ENCODE data around the gene SLFNL1. TPM values are rescaled to one million over a fixed set of nuclear protein-coding genes. Genes with fewer than 3 reads are reported as not detected.

The SLFNL1 gene
- total and polyA plus RNA-seq, 2 donors (not counting 1 experiment from before 2014, with no cell fraction given), result 0.01 to 0.66 TPM

DNA sequence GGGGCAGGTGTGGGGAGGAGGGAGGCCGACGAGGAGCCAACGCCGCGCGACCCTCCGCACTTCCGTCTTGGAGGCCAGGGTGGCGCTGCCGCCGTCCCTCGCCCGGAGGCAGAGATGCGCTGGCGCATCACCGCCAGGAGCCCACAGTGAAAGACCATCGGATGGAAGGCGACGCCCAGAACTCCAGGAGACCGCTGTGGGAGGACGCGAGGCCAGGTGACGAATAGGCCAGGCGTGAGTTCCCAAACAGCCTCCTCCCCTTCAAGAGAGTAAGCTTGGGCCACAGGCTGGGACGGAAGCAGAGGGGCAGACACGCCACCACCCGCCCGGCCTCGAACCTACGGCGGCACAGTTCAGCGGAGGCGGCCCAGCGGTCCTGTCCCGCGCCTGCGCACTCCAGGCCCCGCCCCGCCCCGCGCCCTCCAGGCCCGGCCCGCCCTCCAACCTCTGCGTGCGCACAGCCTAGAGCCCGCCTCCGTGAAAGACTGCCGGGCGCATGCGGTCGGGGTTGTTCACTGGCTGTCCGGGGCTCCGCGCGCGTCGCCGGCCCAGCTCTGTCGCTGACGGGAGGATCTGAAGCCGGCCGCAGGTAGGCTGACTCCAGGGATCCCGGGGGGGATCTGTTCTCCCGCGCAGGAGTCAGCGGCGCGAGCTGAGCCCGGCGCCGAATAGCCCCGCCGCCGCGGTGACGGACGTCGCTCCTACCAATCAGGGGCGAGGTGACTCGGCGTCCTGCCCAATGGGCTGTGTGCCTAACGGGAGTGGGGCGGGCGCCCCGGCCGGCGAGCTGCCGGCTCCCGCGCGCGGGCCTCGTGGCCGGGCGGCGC is 42.1 kb downstream of the SLFNL1 start, which contains the start of gene CTPS1:
Gene CTPS1, plus strand, starts transcription at position 456 of the 827 bp plus-strand sequence. CDS start 3,595 bp downstream, outside the sequence.
- peak; percentile 89 to 92 for DNase-seq (ENCODE audit: low read depth in 2 of 2)
- Histone ChIP-seq H3K4me3 (replicated peaks in 1 of 4; ENCODE audit: control extremely low read depth in 1 of 4, insufficient read depth in 1 of 4, low read depth in 3 of 4, low read length in 4 of 4) (peak within 1 kb of the TSS; percentile 55 to 83 (median 66)), H3K4me2 (ENCODE audit: extremely low read depth, insufficient read depth, low read length) (peak within 1 kb of the TSS; percentile 98), H3K27me3 (ENCODE audit: control insufficient read depth, insufficient read depth, low read length) (no peaks in the 10 kb centered on the region), H3K4me1 (ENCODE audit: control insufficient read depth, extremely low read depth, insufficient read depth, low read length) (peaks cover 14% of the 10 kb centered on the region), H3K27ac (ENCODE audit: insufficient read depth, low read length) (peak within 1 kb of the TSS; percentile 75), H3K79me2 (ENCODE audit: control insufficient read depth, insufficient read depth, low read length) (peaks cover 40% of the 10 kb centered on the region), H3K9ac (ENCODE audit: insufficient read depth, low read length) (peak within 1 kb of the TSS; percentile 82), H4K20me1 (ENCODE audit: control insufficient read depth, extremely low read depth, insufficient read depth, low read length) (no peaks in the 10 kb centered on the region), H3K9me3 (ENCODE audit: control insufficient read depth, insufficient read depth, low read depth, low read length) (no peaks in the 10 kb centered on the region), H3K36me3 (ENCODE audit: control insufficient read depth, insufficient read depth, low read length) (no peaks in the 10 kb centered on the region), H2AFZ (ENCODE audit: low read length) (peak within 1 kb of the TSS; percentile 86)
- TF ChIP-seq EZH2 (IDR thresholded peaks at IDR 0.05; ENCODE audit: low read length, missing control alignments), result no peak
- TF ChIP-seq, protein P1, sequence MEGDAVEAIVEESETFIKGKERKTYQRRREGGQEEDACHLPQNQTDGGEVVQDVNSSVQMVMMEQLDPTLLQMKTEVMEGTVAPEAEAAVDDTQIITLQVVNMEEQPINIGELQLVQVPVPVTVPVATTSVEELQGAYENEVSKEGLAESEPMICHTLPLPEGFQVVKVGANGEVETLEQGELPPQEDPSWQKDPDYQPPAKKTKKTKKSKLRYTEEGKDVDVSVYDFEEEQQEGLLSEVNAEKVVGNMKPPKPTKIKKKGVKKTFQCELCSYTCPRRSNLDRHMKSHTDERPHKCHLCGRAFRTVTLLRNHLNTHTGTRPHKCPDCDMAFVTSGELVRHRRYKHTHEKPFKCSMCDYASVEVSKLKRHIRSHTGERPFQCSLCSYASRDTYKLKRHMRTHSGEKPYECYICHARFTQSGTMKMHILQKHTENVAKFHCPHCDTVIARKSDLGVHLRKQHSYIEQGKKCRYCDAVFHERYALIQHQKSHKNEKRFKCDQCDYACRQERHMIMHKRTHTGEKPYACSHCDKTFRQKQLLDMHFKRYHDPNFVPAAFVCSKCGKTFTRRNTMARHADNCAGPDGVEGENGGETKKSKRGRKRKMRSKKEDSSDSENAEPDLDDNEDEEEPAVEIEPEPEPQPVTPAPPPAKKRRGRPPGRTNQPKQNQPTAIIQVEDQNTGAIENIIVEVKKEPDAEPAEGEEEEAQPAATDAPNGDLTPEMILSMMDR (conservative IDR thresholded peaks at IDR 0.05 in 1 of 2, IDR thresholded peaks at IDR 0.05 in 1 of 2; ENCODE audit: low read depth in 1 of 2, low read length in 2 of 2), result peak in 1 of 2 donors; percentile 22

DNA sequence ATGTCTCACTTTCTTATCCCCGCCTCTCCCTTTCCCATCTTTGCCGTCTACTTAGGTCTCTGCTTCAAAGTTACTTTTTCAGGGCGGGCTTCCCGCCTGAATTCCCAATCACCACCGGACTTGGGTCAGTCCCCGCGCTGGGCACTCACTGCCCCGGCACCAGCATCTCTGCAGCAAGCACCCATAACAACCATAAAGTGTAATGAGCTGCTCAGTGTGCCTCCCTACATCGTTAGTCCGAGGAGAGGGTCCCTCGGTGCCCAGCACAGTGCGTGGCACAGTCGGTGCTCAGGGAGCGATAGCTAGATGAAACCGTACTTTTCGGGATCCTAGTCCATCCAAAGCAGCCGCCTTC is 42.7 kb downstream of the SLFNL1 start:
- Histone ChIP-seq H3K4me3 (replicated peaks in 1 of 4; ENCODE audit: control extremely low read depth in 1 of 4, insufficient read depth in 1 of 4, low read depth in 3 of 4, low read length in 4 of 4) (peak overlapping the region; percentile 53 to 74 (median 64)), H3K9me3 (ENCODE audit: control insufficient read depth, insufficient read depth, low read depth, low read length) (no peaks in the 10 kb centered on the region), H3K27ac (ENCODE audit: insufficient read depth, low read length) (peak overlapping the region; percentile 74), H3K27me3 (ENCODE audit: control insufficient read depth, insufficient read depth, low read length) (no peaks in the 10 kb centered on the region), H3K4me1 (ENCODE audit: control insufficient read depth, extremely low read depth, insufficient read depth, low read length) (peaks cover 14% of the 10 kb centered on the region), H4K20me1 (ENCODE audit: control insufficient read depth, extremely low read depth, insufficient read depth, low read length) (no peaks in the 10 kb centered on the region), H2AFZ (ENCODE audit: low read length) (peak overlapping the region; percentile 86), H3K9ac (ENCODE audit: insufficient read depth, low read length) (peak overlapping the region; percentile 82), H3K36me3 (ENCODE audit: control insufficient read depth, insufficient read depth, low read length) (no peaks in the 10 kb centered on the region), H3K4me2 (ENCODE audit: extremely low read depth, insufficient read depth, low read length) (peak overlapping the region; percentile 89), H3K79me2 (ENCODE audit: control insufficient read depth, insufficient read depth, low read length) (peaks cover 39% of the 10 kb centered on the region)
- no peak for DNase-seq (ENCODE audit: low read depth in 2 of 2)
- TF ChIP-seq, protein P1 (conservative IDR thresholded peaks at IDR 0.05 in 1 of 2, IDR thresholded peaks at IDR 0.05 in 1 of 2; ENCODE audit: low read depth in 1 of 2, low read length in 2 of 2), result no peak
- TF ChIP-seq EZH2 (IDR thresholded peaks at IDR 0.05; ENCODE audit: low read length, missing control alignments), result no peak

DNA sequence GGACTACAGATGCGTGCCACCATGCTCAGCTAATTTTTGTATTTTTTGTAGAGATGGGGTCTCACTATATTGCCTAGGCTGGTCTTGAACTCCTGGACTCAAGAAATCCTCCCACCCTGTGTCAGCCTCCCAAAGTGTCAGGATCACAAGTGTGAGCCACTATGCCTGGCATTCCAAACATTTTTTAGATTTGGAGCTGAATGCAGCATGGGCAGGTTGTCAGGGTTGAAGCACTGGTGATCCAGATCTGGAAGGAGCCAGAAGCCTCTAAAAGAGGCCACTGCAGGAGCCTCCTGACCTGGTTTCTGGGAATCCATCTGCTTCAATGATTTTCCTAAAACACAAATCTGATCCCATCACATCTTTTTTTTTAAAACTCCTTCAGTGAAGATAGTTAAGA is 43.8 kb downstream of the SLFNL1 start:
- H3K4me1 ChIP-seq (ENCODE audit: control insufficient read depth, extremely low read depth, insufficient read depth, low read length), result peaks cover 11% of the 10 kb centered on the region
- H3K27ac ChIP-seq (ENCODE audit: insufficient read depth, low read length), result peak overlapping the region; percentile 16
- no peak overlapping the region for H3K4me2 ChIP-seq (ENCODE audit: extremely low read depth, insufficient read depth, low read length)
- H3K4me3 ChIP-seq (replicated peaks in 1 of 4; ENCODE audit: control extremely low read depth in 1 of 4, insufficient read depth in 1 of 4, low read depth in 3 of 4, low read length in 4 of 4), result no peak overlapping the region
- peak in 1 of 2 donors; percentile 59 for DNase-seq (ENCODE audit: low read depth in 2 of 2)
- peaks cover 28% of the 10 kb centered on the region for H3K79me2 ChIP-seq (ENCODE audit: control insufficient read depth, insufficient read depth, low read length)
- H3K27me3 ChIP-seq (ENCODE audit: control insufficient read depth, insufficient read depth, low read length), result no peaks in the 10 kb centered on the region
- H4K20me1 ChIP-seq (ENCODE audit: control insufficient read depth, extremely low read depth, insufficient read depth, low read length), result no peaks in the 10 kb centered on the region
- H3K9ac ChIP-seq (ENCODE audit: insufficient read depth, low read length), result no peak overlapping the region
- H3K36me3 ChIP-seq (ENCODE audit: control insufficient read depth, insufficient read depth, low read length), result no peaks in the 10 kb centered on the region
- TF ChIP-seq, protein P1 (conservative IDR thresholded peaks at IDR 0.05 in 1 of 2, IDR thresholded peaks at IDR 0.05 in 1 of 2; ENCODE audit: low read depth in 1 of 2, low read length in 2 of 2), result no peak
- no peak for TF ChIP-seq EZH2 (IDR thresholded peaks at IDR 0.05; ENCODE audit: low read length, missing control alignments)
- no peak overlapping the region for H2AFZ ChIP-seq (ENCODE audit: low read length)
- no peaks in the 10 kb centered on the region for H3K9me3 ChIP-seq (ENCODE audit: control insufficient read depth, insufficient read depth, low read depth, low read length)
